Measurements from ENCODE around the gene WASF1.

The WASF1 gene

GRCh38 chr6:110196874-110197273, 17.4 kb upstream of the WASF1 start:
- WGBS (ENCODE audit: insufficient coverage, insufficient read length), result no CpG with 5 or more reads among the region's 1 CpG
- DNase-seq (ENCODE audit: low read depth, low spot score), result no peak
- Histone ChIP-seq H3K9me3 (ENCODE audit: control insufficient read depth, insufficient read depth, low read length) (no peaks in the 10 kb centered on the region), H3K4me3 (ENCODE audit: low read length) (no peak overlapping the region), H3K4me1 (ENCODE audit: control insufficient read depth, insufficient read depth, low read length) (no peaks in the 10 kb centered on the region), H3K27ac (ENCODE audit: low read length) (no peak overlapping the region), H3K27me3 (ENCODE audit: control insufficient read depth, insufficient read depth, low read length) (no peaks in the 10 kb centered on the region), H3K36me3 (ENCODE audit: control insufficient read depth, insufficient read depth, low read length) (no peaks in the 10 kb centered on the region)

GRCh38 chr6:110195639-110196038, 16.2 kb upstream of the WASF1 start:
- WGBS (ENCODE audit: insufficient coverage, insufficient read length), result 100% methylated on average over 1 of the region's 4 CpGs
- Histone ChIP-seq H3K4me1 (ENCODE audit: control insufficient read depth, insufficient read depth, low read length) (no peaks in the 10 kb centered on the region), H3K27ac (ENCODE audit: low read length) (no peak overlapping the region), H3K27me3 (ENCODE audit: control insufficient read depth, insufficient read depth, low read length) (no peaks in the 10 kb centered on the region), H3K36me3 (ENCODE audit: control insufficient read depth, insufficient read depth, low read length) (no peaks in the 10 kb centered on the region), H3K9me3 (ENCODE audit: control insufficient read depth, insufficient read depth, low read length) (no peaks in the 10 kb centered on the region), H3K4me3 (ENCODE audit: low read length) (no peak overlapping the region)
- DNase-seq (ENCODE audit: low read depth, low spot score), result no peak

GRCh38 chr6:110191477-110191876, 12.0 kb upstream of the WASF1 start:
- no peak for DNase-seq (ENCODE audit: low read depth, low spot score)
- no CpG with 5 or more reads among the region's 2 CpGs for WGBS (ENCODE audit: insufficient coverage, insufficient read length)
- Histone ChIP-seq H3K27ac (ENCODE audit: low read length) (no peak overlapping the region), H3K36me3 (ENCODE audit: control insufficient read depth, insufficient read depth, low read length) (no peaks in the 10 kb centered on the region), H3K4me3 (ENCODE audit: low read length) (no peak overlapping the region), H3K27me3 (ENCODE audit: control insufficient read depth, insufficient read depth, low read length) (no peaks in the 10 kb centered on the region), H3K9me3 (ENCODE audit: control insufficient read depth, insufficient read depth, low read length) (no peaks in the 10 kb centered on the region), H3K4me1 (ENCODE audit: control insufficient read depth, insufficient read depth, low read length) (no peaks in the 10 kb centered on the region; the same call in 1 of the 2 replicates)

DNA sequence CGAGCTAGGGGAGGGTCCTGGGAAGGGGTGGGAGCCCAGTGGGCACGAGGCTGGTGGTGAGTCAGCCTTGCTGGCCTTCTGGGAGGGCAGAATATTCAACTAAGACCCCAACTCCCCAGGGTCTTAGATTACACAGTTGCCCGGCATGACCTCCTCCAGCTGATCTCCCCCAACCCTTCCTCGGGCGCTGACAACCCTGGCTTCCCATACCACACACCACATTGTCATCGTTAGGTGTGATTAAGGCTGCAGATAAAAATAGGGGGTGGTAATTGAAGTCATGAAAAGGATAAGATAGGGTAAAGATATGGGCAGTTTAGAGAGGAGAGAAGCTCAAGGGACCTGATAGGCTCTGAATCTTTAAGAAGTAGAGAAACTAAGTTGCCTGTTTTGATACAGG, 11.3 kb upstream of the WASF1 start:
- Histone ChIP-seq H3K27ac (ENCODE audit: low read length) (no peak overlapping the region), H3K4me3 (ENCODE audit: low read length) (no peak overlapping the region), H3K27me3 (ENCODE audit: control insufficient read depth, insufficient read depth, low read length) (no peaks in the 10 kb centered on the region), H3K4me1 (ENCODE audit: control insufficient read depth, insufficient read depth, low read length) (no peaks in the 10 kb centered on the region; the same call in 1 of the 2 replicates), H3K36me3 (ENCODE audit: control insufficient read depth, insufficient read depth, low read length) (no peaks in the 10 kb centered on the region), H3K9me3 (ENCODE audit: control insufficient read depth, insufficient read depth, low read length) (no peaks in the 10 kb centered on the region)
- WGBS (ENCODE audit: insufficient coverage, insufficient read length), result no CpG with 5 or more reads among the region's 6 CpGs
- no peak for DNase-seq (ENCODE audit: low read depth, low spot score)

GRCh38 chr6:110188791-110189190, 9.3 kb upstream of the WASF1 start:
- no peaks in the 10 kb centered on the region; the same call in 1 of the 2 replicates for H3K4me1 ChIP-seq (ENCODE audit: control insufficient read depth, insufficient read depth, low read length)
- H3K27ac ChIP-seq (ENCODE audit: low read length), result no peak overlapping the region
- no peaks in the 10 kb centered on the region for H3K9me3 ChIP-seq (ENCODE audit: control insufficient read depth, insufficient read depth, low read length)
- no peaks in the 10 kb centered on the region for H3K27me3 ChIP-seq (ENCODE audit: control insufficient read depth, insufficient read depth, low read length)
- H3K4me3 ChIP-seq (ENCODE audit: low read length), result no peak overlapping the region
- no peaks in the 10 kb centered on the region for H3K36me3 ChIP-seq (ENCODE audit: control insufficient read depth, insufficient read depth, low read length)
- DNase-seq (ENCODE audit: low read depth, low spot score), result no peak

DNA sequence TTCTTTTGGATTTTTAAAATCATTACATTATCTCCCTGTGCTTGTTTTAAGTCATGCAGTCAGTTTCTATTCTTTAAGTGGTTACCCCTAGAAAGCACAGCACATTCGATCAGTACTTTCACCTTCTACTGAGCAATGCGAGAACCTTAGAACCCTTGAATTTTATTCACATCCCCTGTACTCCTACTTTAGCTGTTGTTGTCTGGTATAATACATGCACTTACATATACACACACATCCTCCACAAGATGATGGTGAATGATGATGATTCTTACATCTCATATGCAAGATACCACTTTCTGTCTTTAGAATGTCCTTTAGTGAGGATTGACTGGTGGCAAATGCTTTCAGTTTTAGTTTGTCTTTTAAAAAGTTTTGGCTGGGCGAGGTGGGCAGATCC, 6.4 kb upstream of the WASF1 start:
- DNase-seq (ENCODE audit: low read depth, low spot score), result no peak
- no peaks in the 10 kb centered on the region for H3K27me3 ChIP-seq (ENCODE audit: control insufficient read depth, insufficient read depth, low read length)
- H3K4me1 ChIP-seq (ENCODE audit: control insufficient read depth, insufficient read depth, low read length), result no peaks in the 10 kb centered on the region; the same call in 1 of the 2 replicates
- no CpG with 5 or more reads among the region's 3 CpGs for WGBS (ENCODE audit: insufficient coverage, insufficient read length)
- no peaks in the 10 kb centered on the region for H3K9me3 ChIP-seq (ENCODE audit: control insufficient read depth, insufficient read depth, low read length)
- no peak overlapping the region for H3K4me3 ChIP-seq (ENCODE audit: low read length)
- H3K27ac ChIP-seq (ENCODE audit: low read length), result no peak overlapping the region
- H3K36me3 ChIP-seq (ENCODE audit: control insufficient read depth, insufficient read depth, low read length), result no peaks in the 10 kb centered on the region

DNA sequence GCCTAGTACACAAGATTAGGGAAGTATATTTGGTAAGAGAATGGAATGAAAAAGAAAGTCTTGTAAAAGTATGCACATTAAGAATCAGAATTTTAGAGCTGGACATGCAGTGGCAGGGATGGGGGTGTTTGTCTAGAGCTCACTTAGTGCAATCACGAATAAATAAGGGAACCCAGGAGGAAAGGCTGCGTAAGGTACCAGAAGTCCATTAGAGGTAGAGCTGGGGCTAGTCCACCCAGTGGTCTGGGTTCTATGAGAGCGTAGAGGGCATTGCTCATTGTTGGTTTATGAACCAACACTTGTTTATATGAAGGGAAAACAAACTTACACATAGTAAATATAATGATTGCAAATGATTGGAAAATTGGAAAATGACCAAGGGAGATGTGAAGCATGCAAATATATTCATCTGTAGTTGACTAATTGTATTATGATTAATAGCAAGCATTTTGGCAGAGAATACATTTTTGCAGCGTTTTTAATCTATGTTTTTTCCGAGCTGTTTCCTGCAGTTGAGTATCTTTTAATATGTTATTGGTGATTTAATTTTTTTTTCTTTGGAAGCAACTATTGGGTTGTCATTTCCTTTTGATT, 3.9 kb upstream of the WASF1 start:
- H3K9me3 ChIP-seq (ENCODE audit: control insufficient read depth, insufficient read depth, low read length), result no peaks in the 10 kb centered on the region
- H3K27ac ChIP-seq (ENCODE audit: low read length), result no peak overlapping the region
- H3K27me3 ChIP-seq (ENCODE audit: control insufficient read depth, insufficient read depth, low read length), result no peaks in the 10 kb centered on the region
- no CpG with 5 or more reads among the region's 5 CpGs for WGBS (ENCODE audit: insufficient coverage, insufficient read length)
- no peak for DNase-seq (ENCODE audit: low read depth, low spot score)
- H3K36me3 ChIP-seq (ENCODE audit: control insufficient read depth, insufficient read depth, low read length), result no peaks in the 10 kb centered on the region
- no peak overlapping the region for H3K4me3 ChIP-seq (ENCODE audit: low read length)
- H3K4me1 ChIP-seq (ENCODE audit: control insufficient read depth, insufficient read depth, low read length), result no peaks in the 10 kb centered on the region; the same call in 1 of the 2 replicates

DNA sequence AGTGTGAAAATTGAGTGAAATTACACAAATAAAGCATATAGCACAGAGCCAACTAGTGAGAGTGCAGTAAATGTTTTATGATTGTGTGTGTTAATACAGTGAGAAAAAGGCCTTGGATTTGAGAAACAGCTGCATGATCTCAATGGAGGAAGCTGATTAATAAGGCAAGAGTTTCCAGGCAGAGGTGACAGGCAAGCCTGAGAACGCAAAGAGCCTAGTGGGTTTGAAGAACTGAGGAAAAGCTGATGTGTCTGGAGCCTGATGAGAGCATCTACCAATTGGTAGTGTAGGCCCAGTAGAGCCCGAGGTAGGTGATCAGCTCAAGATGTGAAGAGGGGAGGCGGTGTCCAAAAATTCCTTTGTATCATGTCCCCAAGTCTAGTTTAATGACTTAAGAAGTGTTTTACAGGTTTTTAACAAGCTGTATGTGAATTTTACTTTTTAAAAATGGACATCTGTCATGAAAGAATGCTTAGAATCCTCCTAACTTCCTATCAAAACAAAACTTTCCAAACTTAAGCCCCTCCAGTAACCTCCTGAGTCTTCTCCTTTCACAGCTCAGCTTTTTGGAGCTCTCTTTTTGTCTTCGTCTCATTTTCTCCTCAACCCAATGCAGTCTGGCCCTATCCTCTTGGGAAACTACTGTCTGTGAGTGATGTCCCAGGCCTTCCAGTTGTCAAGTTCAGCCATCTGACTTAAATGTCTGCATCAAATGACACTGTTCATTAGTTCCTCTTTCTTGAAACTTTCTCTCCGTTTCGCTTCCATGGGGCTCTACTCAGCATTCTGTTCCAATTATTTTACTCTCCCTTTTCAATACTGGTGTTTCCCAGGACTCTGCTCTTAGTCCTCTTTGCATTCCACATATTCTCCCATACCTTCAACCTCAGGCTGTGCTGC, 1.9 kb upstream of the WASF1 start:
- no peak for DNase-seq (ENCODE audit: low read depth, low spot score)
- WGBS (ENCODE audit: insufficient coverage, insufficient read length), result no CpG with 5 or more reads among the region's 6 CpGs
- Histone ChIP-seq H3K27ac (ENCODE audit: low read length) (no peak overlapping the region), H3K36me3 (ENCODE audit: control insufficient read depth, insufficient read depth, low read length) (no peaks in the 10 kb centered on the region), H3K9me3 (ENCODE audit: control insufficient read depth, insufficient read depth, low read length) (no peaks in the 10 kb centered on the region), H3K4me3 (ENCODE audit: low read length) (peak overlapping the region; percentile 100; the same call in 1 of the 2 replicates), H3K4me1 (ENCODE audit: control insufficient read depth, insufficient read depth, low read length) (no peaks in the 10 kb centered on the region; the same call in 1 of the 2 replicates), H3K27me3 (ENCODE audit: control insufficient read depth, insufficient read depth, low read length) (no peaks in the 10 kb centered on the region)

DNA sequence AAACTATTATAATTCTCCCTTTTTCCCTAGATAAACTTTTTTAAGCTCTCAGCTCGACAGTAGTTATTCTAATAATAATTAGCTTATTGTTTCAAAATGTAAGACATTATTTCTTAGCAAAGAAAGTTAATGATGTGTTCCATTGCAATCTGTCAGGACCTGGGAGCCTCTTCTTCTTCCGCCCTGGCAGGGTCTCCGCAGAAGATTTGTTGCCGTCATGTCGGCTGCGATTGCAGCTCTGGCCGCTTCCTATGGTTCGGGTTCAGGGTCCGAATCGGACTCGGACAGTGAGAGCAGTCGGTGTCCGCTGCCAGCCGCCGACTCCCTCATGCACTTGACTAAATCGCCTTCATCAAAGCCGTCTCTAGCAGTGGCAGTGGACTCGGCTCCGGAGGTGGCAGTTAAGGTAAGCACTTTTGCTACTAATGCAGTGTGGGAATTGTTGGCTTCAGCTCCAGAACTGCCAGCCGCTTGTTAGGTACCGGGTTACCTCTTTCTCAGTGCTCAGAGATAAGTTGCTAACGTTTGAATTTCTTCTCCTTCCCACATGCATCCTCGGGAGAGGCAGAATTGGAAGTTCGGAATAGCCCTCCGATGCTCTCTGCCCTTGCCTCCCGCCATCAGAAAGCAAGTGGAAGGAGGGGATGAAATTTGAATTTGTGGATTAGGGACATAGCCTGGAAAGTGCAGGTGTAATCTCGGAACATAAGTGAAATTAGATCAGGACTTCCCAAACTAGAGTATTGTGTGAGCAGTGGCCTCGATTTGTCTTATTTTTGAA, 948 bp upstream of the WASF1 start, which contains the start of gene CDC40:
TSS of gene CDC40 (plus strand) at position 200 of the 781 bp plus-strand sequence. CDS start at position 218, 18 bp downstream.
- Histone ChIP-seq H3K36me3 (ENCODE audit: control insufficient read depth, insufficient read depth, low read length) (no peaks in the 10 kb centered on the region), H3K9me3 (ENCODE audit: control insufficient read depth, insufficient read depth, low read length) (no peaks in the 10 kb centered on the region), H3K27ac (ENCODE audit: low read length) (no peak within 1 kb of the TSS), H3K4me3 (ENCODE audit: low read length) (peak within 1 kb of the TSS; percentile 100), H3K4me1 (ENCODE audit: control insufficient read depth, insufficient read depth, low read length) (no peaks in the 10 kb centered on the region; the same call in 1 of the 2 replicates), H3K27me3 (ENCODE audit: control insufficient read depth, insufficient read depth, low read length) (no peaks in the 10 kb centered on the region)
- DNase-seq (ENCODE audit: low read depth, low spot score), result no peak
- no CpG with 5 or more reads among the region's 28 CpGs for whole genome bisulfite sequencing (ENCODE audit: insufficient coverage, insufficient read length)
